Measurements from ENCODE around the gene MESD. TPM values are rescaled to one million over a fixed set of nuclear protein-coding genes. Genes with fewer than 3 reads are reported as not detected.

Gene MESD
- polyA plus RNA-seq, 1 donor from 2014 or later: 16.3 TPM

DNA sequence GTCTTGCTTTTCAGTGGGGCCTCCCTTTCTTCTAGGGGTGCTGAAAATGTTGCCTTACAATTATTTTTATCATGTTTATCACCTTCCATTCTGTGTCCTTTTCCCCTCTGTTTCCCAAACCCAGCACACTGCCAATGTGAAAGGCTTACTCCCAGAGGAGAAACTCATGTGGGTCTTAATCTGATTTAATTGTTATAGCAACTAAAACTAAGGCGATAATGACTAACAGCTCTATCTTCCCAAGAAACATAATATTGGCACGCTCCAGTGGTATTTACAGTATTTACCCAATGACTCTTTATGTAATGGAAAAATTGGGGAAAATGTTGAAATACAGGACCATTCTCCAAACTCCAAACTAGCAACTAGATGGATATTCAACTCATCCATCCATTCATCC is 58.4 kb downstream of the MESD start:
- no peak overlapping the region for H3K27ac ChIP-seq (ENCODE audit: low read length)
- no peaks in the 10 kb centered on the region for H4K20me1 ChIP-seq (ENCODE audit: insufficient read depth)
- H2AFZ ChIP-seq (ENCODE audit: low read depth, low read length): no peak overlapping the region
- no peaks in the 10 kb centered on the region for H3F3A ChIP-seq (ENCODE audit: insufficient read depth, low read length, poor library complexity, severe bottlenecking)
- no peaks in the 10 kb centered on the region for H3K36me3 ChIP-seq (ENCODE audit: insufficient read depth, low read length)
- no peak overlapping the region for H3K4me3 ChIP-seq (ENCODE audit: low read length)
- no peak overlapping the region for H3K4me2 ChIP-seq (ENCODE audit: low read length)
- no peaks in the 10 kb centered on the region for H3K79me2 ChIP-seq (replicated peaks; ENCODE audit: insufficient read depth, low read length)
- H3K9me2 ChIP-seq (ENCODE audit: insufficient read depth, low read length): no peaks in the 10 kb centered on the region
- H3K9me3 ChIP-seq (ENCODE audit: low read length): no peaks in the 10 kb centered on the region
- TF ChIP-seq, protein P1, sequence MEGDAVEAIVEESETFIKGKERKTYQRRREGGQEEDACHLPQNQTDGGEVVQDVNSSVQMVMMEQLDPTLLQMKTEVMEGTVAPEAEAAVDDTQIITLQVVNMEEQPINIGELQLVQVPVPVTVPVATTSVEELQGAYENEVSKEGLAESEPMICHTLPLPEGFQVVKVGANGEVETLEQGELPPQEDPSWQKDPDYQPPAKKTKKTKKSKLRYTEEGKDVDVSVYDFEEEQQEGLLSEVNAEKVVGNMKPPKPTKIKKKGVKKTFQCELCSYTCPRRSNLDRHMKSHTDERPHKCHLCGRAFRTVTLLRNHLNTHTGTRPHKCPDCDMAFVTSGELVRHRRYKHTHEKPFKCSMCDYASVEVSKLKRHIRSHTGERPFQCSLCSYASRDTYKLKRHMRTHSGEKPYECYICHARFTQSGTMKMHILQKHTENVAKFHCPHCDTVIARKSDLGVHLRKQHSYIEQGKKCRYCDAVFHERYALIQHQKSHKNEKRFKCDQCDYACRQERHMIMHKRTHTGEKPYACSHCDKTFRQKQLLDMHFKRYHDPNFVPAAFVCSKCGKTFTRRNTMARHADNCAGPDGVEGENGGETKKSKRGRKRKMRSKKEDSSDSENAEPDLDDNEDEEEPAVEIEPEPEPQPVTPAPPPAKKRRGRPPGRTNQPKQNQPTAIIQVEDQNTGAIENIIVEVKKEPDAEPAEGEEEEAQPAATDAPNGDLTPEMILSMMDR (IDR thresholded peaks at IDR 0.05; ENCODE audit: poor library complexity, severe bottlenecking): no peak
- TF ChIP-seq MXI1 (conservative IDR thresholded peaks at IDR 0.05; ENCODE audit: poor library complexity, severe bottlenecking): no peak
- TF ChIP-seq, protein P2, sequence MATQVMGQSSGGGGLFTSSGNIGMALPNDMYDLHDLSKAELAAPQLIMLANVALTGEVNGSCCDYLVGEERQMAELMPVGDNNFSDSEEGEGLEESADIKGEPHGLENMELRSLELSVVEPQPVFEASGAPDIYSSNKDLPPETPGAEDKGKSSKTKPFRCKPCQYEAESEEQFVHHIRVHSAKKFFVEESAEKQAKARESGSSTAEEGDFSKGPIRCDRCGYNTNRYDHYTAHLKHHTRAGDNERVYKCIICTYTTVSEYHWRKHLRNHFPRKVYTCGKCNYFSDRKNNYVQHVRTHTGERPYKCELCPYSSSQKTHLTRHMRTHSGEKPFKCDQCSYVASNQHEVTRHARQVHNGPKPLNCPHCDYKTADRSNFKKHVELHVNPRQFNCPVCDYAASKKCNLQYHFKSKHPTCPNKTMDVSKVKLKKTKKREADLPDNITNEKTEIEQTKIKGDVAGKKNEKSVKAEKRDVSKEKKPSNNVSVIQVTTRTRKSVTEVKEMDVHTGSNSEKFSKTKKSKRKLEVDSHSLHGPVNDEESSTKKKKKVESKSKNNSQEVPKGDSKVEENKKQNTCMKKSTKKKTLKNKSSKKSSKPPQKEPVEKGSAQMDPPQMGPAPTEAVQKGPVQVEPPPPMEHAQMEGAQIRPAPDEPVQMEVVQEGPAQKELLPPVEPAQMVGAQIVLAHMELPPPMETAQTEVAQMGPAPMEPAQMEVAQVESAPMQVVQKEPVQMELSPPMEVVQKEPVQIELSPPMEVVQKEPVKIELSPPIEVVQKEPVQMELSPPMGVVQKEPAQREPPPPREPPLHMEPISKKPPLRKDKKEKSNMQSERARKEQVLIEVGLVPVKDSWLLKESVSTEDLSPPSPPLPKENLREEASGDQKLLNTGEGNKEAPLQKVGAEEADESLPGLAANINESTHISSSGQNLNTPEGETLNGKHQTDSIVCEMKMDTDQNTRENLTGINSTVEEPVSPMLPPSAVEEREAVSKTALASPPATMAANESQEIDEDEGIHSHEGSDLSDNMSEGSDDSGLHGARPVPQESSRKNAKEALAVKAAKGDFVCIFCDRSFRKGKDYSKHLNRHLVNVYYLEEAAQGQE (IDR thresholded peaks at IDR 0.05; ENCODE audit: borderline replicate concordance): no peak
- TF ChIP-seq EZH2 (IDR thresholded peaks at IDR 0.05; ENCODE audit: borderline replicate concordance, insufficient read depth, low read length, poor library complexity, severe bottlenecking): no peak
- TF ChIP-seq TAF1 (IDR thresholded peaks at IDR 0.05; ENCODE audit: low read depth): no peak
- no peak for TF ChIP-seq EP300 (conservative IDR thresholded peaks at IDR 0.05; ENCODE audit: poor library complexity, severe bottlenecking)
- TF ChIP-seq RAD21 (conservative IDR thresholded peaks at IDR 0.05): no peak
- no peak for TF ChIP-seq POLR2AphosphoS5 (IDR thresholded peaks at IDR 0.05)
- no peak for TF ChIP-seq SMC3 (conservative IDR thresholded peaks at IDR 0.05; ENCODE audit: poor library complexity)
- H3K27me3 ChIP-seq (ENCODE audit: insufficient read depth, low read depth, low read length): no peaks in the 10 kb centered on the region
- H3K9ac ChIP-seq (ENCODE audit: low read length): no peak overlapping the region

DNA sequence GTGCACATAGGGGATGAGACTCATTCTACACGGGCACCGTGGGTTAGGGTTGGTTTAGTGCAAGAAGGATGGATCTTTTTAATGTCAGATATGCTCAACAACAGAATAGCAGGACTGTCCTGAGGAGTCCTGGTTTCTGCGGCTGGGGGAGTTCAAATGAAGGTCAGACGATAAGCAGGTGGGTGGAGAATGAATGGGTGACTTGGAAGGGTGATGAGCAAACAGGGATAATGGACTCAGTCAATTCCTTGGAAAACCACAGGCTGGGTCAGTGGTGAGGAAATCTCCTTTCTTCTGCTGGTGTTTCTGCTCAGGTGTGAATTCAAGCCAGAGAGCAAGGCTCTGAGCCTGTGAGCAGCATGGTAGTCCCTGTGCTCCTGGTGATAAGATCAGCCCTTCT is 59.9 kb downstream of the MESD start:
- no peaks in the 10 kb centered on the region for H3K27me3 ChIP-seq (ENCODE audit: insufficient read depth, low read depth, low read length)
- no peaks in the 10 kb centered on the region for H3K9me3 ChIP-seq (ENCODE audit: low read length)
- no peak overlapping the region for H3K4me2 ChIP-seq (ENCODE audit: low read length)
- no peak overlapping the region for H3K4me3 ChIP-seq (ENCODE audit: low read length)
- H3K9ac ChIP-seq (ENCODE audit: low read length): no peak overlapping the region
- H3K79me2 ChIP-seq (replicated peaks; ENCODE audit: insufficient read depth, low read length): no peaks in the 10 kb centered on the region
- no peaks in the 10 kb centered on the region for H3F3A ChIP-seq (ENCODE audit: insufficient read depth, low read length, poor library complexity, severe bottlenecking)
- no peak overlapping the region for H3K27ac ChIP-seq (ENCODE audit: low read length)
- H3K36me3 ChIP-seq (ENCODE audit: insufficient read depth, low read length): no peaks in the 10 kb centered on the region
- TF ChIP-seq SMC3 (conservative IDR thresholded peaks at IDR 0.05; ENCODE audit: poor library complexity): no peak
- no peak for TF ChIP-seq TAF1 (IDR thresholded peaks at IDR 0.05; ENCODE audit: low read depth)
- TF ChIP-seq POLR2AphosphoS5 (IDR thresholded peaks at IDR 0.05): no peak
- no peak for TF ChIP-seq EP300 (conservative IDR thresholded peaks at IDR 0.05; ENCODE audit: poor library complexity, severe bottlenecking)
- no peak for TF ChIP-seq EZH2 (IDR thresholded peaks at IDR 0.05; ENCODE audit: borderline replicate concordance, insufficient read depth, low read length, poor library complexity, severe bottlenecking)
- TF ChIP-seq, protein P1 (IDR thresholded peaks at IDR 0.05; ENCODE audit: poor library complexity, severe bottlenecking): no peak
- TF ChIP-seq RAD21 (conservative IDR thresholded peaks at IDR 0.05): no peak
- TF ChIP-seq MXI1 (conservative IDR thresholded peaks at IDR 0.05; ENCODE audit: poor library complexity, severe bottlenecking): no peak
- TF ChIP-seq, protein P2 (IDR thresholded peaks at IDR 0.05; ENCODE audit: borderline replicate concordance): no peak
- H4K20me1 ChIP-seq (ENCODE audit: insufficient read depth): no peaks in the 10 kb centered on the region
- H2AFZ ChIP-seq (ENCODE audit: low read depth, low read length): no peak overlapping the region
- H3K9me2 ChIP-seq (ENCODE audit: insufficient read depth, low read length): no peaks in the 10 kb centered on the region
